GM04503 (cell line): ENCODE data around the gene ITCH.
"Not testable (repeated sequence)": the region's sequence is repeated elsewhere in the genome, so short reads cannot be mapped to it uniquely, and the experiment has no call there.

Source experiments
- DNase-seq: peaks from one replicate; pipeline ENCODE4 v3.0.0-alpha.2; 2012; ENCODE audit warnings: low read depth

Gene ITCH

GRCh38 chr20:34382877-34383455, 19.9 kb downstream of the ITCH start:
- not testable (repeated sequence) for DNase-seq

GRCh38 chr20:34385464-34385863, 22.4 kb downstream of the ITCH start:
- DNase-seq, result no peak

- no peak for DNase-seq
These were observed 24.9 kb downstream of the ITCH start for GRCh38 chr20:34388000-34388399.

GRCh38 chr20:34388678-34389077, 25.6 kb downstream of the ITCH start:
- no peak for DNase-seq

GRCh38 chr20:34389206-34389953, 26.3 kb downstream of the ITCH start:
- DNase-seq, result no peak

- DNase-seq, result no peak
These were observed 27.0 kb downstream of the ITCH start for GRCh38 chr20:34389954-34390555.

- no peak for DNase-seq
These were observed 33.3 kb downstream of the ITCH start for GRCh38 chr20:34396408-34396807.

- DNase-seq, result no peak
These were observed 34.0 kb downstream of the ITCH start for GRCh38 chr20:34397096-34397495.

GRCh38 chr20:34400776-34401175, 37.7 kb downstream of the ITCH start:
- DNase-seq, result peak; percentile 59

GRCh38 chr20:34401741-34402455, 38.8 kb downstream of the ITCH start:
- no peak for DNase-seq

GRCh38 chr20:34402461-34402860, 39.4 kb downstream of the ITCH start:
- DNase-seq, result peak; percentile 27

GRCh38 chr20:34403063-34403827, 40.2 kb downstream of the ITCH start:
- DNase-seq, result no peak

- no peak for DNase-seq
These were observed 40.8 kb downstream of the ITCH start for GRCh38 chr20:34403908-34404307.

- no peak for DNase-seq
These were observed 41.7 kb downstream of the ITCH start for GRCh38 chr20:34404803-34405202.

- not testable (repeated sequence) for DNase-seq
These were observed 42.2 kb downstream of the ITCH start for GRCh38 chr20:34405247-34405651.

- not testable (repeated sequence) for DNase-seq
These were observed 42.9 kb downstream of the ITCH start for GRCh38 chr20:34405942-34406341.

- no peak for DNase-seq
These were observed 44.9 kb downstream of the ITCH start for GRCh38 chr20:34407962-34408474.

GRCh38 chr20:34410336-34410735, 47.3 kb downstream of the ITCH start:
- DNase-seq, result peak; percentile 37

GRCh38 chr20:34412453-34412852, 49.4 kb downstream of the ITCH start:
- no peak for DNase-seq

- not testable (repeated sequence) for DNase-seq
These were observed 51.5 kb downstream of the ITCH start for GRCh38 chr20:34414525-34414924.

GRCh38 chr20:34415079-34415478, 52.0 kb downstream of the ITCH start:
- no peak for DNase-seq

GRCh38 chr20:34420146-34420545, 57.1 kb downstream of the ITCH start:
- DNase-seq, result no peak
